ENCODE data around the gene ANO8. TPM values are rescaled to one million over a fixed set of nuclear protein-coding genes. Genes with fewer than 3 reads are reported as not detected.
"Not testable (repeated sequence)": the region's sequence is repeated elsewhere in the genome, so short reads cannot be mapped to it uniquely, and the experiment has no call there.

Gene ANO8
- total and polyA plus RNA-seq, 8 donors: 1.1 to 37.9 (median 9.8) TPM

DNA sequence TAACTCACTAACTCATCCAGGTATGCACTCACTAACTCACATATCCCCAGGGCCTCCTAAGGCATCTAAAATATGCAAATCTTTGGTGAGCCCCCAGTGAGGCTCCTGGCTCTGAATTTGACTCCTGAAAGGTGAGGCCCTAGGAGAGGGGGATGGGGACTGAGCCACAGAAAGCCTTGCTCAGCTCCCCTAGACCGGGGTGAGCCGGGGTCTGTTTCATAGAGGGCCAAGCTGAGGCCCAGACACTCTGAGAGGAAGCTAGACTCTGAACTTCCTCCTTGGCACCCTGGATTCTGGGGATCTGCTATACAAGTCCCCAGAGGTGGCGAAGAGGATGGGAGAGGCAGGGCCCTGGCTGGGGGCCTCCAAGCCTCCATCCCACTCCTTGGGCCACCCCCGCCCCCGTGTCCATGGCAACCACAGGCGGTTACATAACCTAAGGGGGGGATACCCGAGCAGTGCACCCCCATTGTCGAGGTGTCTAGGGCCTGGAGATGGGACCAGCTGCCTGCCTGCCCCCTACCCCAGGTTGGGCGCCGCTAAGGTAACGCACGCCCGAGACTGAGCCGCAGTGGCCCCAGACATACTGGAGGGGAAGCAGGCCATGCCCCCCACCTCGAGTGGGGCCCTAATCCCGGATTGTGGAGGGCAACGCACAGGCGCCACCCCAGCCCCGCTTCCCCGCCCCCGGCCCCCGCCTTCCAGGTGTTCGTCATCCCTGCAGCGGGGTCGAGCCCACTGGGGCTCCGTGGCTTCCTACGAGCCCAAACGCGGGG lies 32.1 kb downstream of the ANO8 start:
- Histone ChIP-seq H3K27ac (peak overlapping the region; percentile 66 to 92 (median 90)), H3K4me3 (peak overlapping the region; percentile 61 to 89 (median 72)), H3K27me3 (no peaks in the 10 kb centered on the region), H3K4me1 (peaks cover 21 to 70% (median 57%) of the 10 kb centered on the region in 4 donors), H3K36me3 (peaks cover 0 to 30% (median 17%) of the 10 kb centered on the region in 4 donors), H3K9me3 (peaks cover 0 to 5% (median 0%) of the 10 kb centered on the region in 4 donors)
- TF ChIP-seq CTCF (IDR thresholded peaks at IDR 0.05) (no peak), POLR2A (IDR thresholded peaks at IDR 0.05) (no peak), EP300 (IDR thresholded peaks at IDR 0.05) (no peak), POLR2AphosphoS5 (IDR thresholded peaks at IDR 0.05) (no peak)
- intact Hi-C loops (cut with DNase I; ENCODE audit: low total_unique reads): no loop called here
- 11 to 44% (median 15%) methylated on average over 4 to 29 of the region's 29 CpGs for WGBS, 5 donors
- no peak for DNase-seq

DNA sequence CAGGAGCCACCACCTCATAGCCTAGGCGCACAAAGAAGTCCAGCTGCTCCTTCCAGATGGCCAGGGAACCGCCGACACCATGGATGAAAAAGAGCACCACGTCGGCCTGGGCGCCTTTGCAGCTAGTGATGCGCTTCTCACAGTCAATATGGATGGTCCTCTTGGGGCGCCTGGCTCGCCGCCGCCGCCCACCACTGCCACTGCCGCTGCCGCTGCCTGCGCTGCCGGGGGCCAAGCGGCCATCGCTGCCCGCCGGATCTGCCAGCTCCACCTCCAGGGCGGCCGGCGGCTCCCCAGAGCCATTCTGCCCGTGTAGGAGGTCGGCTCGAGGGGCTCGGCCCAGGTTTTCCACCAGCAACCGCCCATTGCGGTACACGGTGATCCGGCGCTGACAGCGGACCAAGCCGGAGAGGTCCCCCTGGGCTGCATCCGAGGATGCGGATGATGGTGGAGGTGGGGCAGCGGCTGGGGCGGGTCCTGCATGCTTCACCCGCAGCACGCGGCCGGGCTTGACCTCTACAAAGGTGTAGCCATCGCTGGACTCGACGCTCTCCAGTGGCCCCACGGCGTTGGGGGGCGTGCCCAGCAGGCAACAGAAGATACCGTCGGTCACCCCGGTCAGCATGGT lies 33.5 kb downstream of the ANO8 start:
- Histone ChIP-seq H3K27me3 (no peaks in the 10 kb centered on the region), H3K27ac (no peak overlapping the region), H3K4me1 (peaks cover 9 to 55% (median 44%) of the 10 kb centered on the region in 4 donors), H3K36me3 (peaks cover 0 to 30% (median 17%) of the 10 kb centered on the region in 4 donors), H3K4me3 (no peak overlapping the region), H3K9me3 (peaks cover 0 to 5% (median 0%) of the 10 kb centered on the region in 4 donors)
- 86 to 96% (median 94%) methylated on average over 7 to 51 of the region's 51 CpGs for WGBS, 5 donors
- no peak for TF ChIP-seq POLR2AphosphoS5 (IDR thresholded peaks at IDR 0.05)
- TF ChIP-seq CTCF (IDR thresholded peaks at IDR 0.05): no peak
- no peak for TF ChIP-seq EP300 (IDR thresholded peaks at IDR 0.05)
- TF ChIP-seq POLR2A (IDR thresholded peaks at IDR 0.05): no peak
- no peak for DNase-seq
- intact Hi-C loops (cut with DNase I; ENCODE audit: low total_unique reads): no loop called here

DNA sequence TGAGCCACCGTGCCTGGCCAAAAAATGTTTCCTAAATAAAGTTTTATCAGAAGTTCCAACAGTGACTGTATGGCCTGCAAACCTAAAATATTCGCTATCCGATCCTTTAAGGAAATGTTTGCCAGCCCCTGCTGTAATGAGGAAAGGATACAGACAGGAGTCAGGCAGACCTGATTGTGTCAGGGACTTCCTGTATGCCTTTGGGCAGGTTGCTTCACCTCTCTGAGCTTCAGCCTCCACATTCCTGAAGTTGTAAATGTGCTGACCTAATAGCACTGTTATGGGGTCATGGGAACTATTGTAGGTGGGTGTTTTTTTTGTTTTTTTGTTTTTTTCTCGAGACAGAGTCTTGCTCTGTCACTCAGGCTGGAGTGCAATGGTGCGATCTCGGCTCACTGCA lies 37.7 kb downstream of the ANO8 start:
- peaks cover 0 to 44% (median 24%) of the 10 kb centered on the region in 4 donors for H3K36me3 ChIP-seq
- H3K4me1 ChIP-seq: peaks cover 0 to 41% (median 25%) of the 10 kb centered on the region in 4 donors
- WGBS, 5 donors: 83 to 94% (median 92%) methylated on average over 6 of the region's 6 CpGs
- H3K9me3 ChIP-seq: peaks cover 0 to 5% (median 0%) of the 10 kb centered on the region in 4 donors
- no peaks in the 10 kb centered on the region for H3K27me3 ChIP-seq
- intact Hi-C loops (cut with DNase I; ENCODE audit: low total_unique reads): no loop called here
- DNase-seq: no peak
- TF ChIP-seq EP300 (IDR thresholded peaks at IDR 0.05): no peak
- no peak for TF ChIP-seq POLR2AphosphoS5 (IDR thresholded peaks at IDR 0.05)
- no peak for TF ChIP-seq POLR2A (IDR thresholded peaks at IDR 0.05)
- TF ChIP-seq CTCF (IDR thresholded peaks at IDR 0.05): no peak
- H3K4me3 ChIP-seq: no peak overlapping the region
- H3K27ac ChIP-seq: no peak overlapping the region

GRCh38 chr19:17296273-17296672 lies 38.4 kb downstream of the ANO8 start:
- H3K27me3 ChIP-seq: no peaks in the 10 kb centered on the region
- no peak overlapping the region for H3K4me3 ChIP-seq
- H3K4me1 ChIP-seq: peaks cover 0 to 37% (median 24%) of the 10 kb centered on the region in 4 donors
- TF ChIP-seq CTCF (IDR thresholded peaks at IDR 0.05): no peak
- no peak for TF ChIP-seq POLR2AphosphoS5 (IDR thresholded peaks at IDR 0.05)
- no peak for TF ChIP-seq POLR2A (IDR thresholded peaks at IDR 0.05)
- H3K27ac ChIP-seq: no peak overlapping the region
- H3K36me3 ChIP-seq: peaks cover 0 to 41% (median 24%) of the 10 kb centered on the region in 4 donors
- peaks cover 0 to 5% (median 0%) of the 10 kb centered on the region in 4 donors for H3K9me3 ChIP-seq
- no peak for DNase-seq
- intact Hi-C loops (cut with DNase I; ENCODE audit: low total_unique reads): no loop called here
- WGBS, 5 donors: 43 to 60% (median 51%) methylated on average over 4 of the region's 4 CpGs

GRCh38 chr19:17295551-17295950 lies 39.1 kb downstream of the ANO8 start:
- Histone ChIP-seq H3K36me3 (peaks cover 0 to 34% (median 19%) of the 10 kb centered on the region in 4 donors), H3K4me1 (peaks cover 0 to 30% (median 21%) of the 10 kb centered on the region in 4 donors)
- WGBS, 5 donors: 93 to 98% (median 96%) methylated on average over 6 of the region's 6 CpGs
- H3K4me3 ChIP-seq; H3K27me3 ChIP-seq; DNase-seq; intact Hi-C loops (cut with DNase I; ENCODE audit: low total_unique reads); H3K9me3 ChIP-seq; H3K27ac ChIP-seq: not testable (repeated sequence)

All from stomach (tissue), 9 donors.